Measurements from ENCODE around the gene CCDC172. TPM values are rescaled to one million over a fixed set of nuclear protein-coding genes. Genes with fewer than 3 reads are reported as not detected.

Gene CCDC172
- polyA plus RNA-seq, 3 donors = not detected

DNA sequence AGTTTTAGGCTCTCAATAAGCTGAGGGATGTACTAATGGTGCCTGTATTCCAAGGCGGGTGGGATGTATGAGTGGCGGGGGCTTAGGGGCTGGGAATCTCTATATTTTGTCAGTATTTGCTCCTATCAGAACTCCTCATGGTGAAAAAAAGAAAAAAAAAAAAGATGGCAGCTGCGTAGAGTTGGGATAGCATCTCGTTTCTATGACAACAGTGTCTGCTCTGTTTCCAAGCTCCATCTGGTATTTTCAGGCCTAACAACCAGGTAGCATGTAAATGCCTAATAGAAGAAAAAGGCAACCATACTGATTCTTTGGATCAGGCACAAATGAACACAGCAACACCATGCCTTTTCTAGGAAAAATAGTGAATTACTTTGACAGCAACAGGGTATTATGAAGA lies 11.7 kb upstream of the CCDC172 start:
- H3K4me3 Mint-ChIP-seq = no peak overlapping the region
- H3K27me3 Mint-ChIP-seq (ENCODE audit: low read depth in 3 of 3) = no peaks in the 10 kb centered on the region
- no peak for DNase-seq
- TF ChIP-seq, protein P1, sequence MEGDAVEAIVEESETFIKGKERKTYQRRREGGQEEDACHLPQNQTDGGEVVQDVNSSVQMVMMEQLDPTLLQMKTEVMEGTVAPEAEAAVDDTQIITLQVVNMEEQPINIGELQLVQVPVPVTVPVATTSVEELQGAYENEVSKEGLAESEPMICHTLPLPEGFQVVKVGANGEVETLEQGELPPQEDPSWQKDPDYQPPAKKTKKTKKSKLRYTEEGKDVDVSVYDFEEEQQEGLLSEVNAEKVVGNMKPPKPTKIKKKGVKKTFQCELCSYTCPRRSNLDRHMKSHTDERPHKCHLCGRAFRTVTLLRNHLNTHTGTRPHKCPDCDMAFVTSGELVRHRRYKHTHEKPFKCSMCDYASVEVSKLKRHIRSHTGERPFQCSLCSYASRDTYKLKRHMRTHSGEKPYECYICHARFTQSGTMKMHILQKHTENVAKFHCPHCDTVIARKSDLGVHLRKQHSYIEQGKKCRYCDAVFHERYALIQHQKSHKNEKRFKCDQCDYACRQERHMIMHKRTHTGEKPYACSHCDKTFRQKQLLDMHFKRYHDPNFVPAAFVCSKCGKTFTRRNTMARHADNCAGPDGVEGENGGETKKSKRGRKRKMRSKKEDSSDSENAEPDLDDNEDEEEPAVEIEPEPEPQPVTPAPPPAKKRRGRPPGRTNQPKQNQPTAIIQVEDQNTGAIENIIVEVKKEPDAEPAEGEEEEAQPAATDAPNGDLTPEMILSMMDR (IDR thresholded peaks at IDR 0.05) = no peak
- no peak overlapping the region for H3K27ac Mint-ChIP-seq
- H3K4me1 ChIP-seq (ENCODE audit: control insufficient read depth in 1 of 2, insufficient read depth in 2 of 2, low read length in 2 of 2) = no peaks in the 10 kb centered on the region
- H4K20me1 ChIP-seq (ENCODE audit: insufficient read depth, low read length) = no peaks in the 10 kb centered on the region
- no peak overlapping the region for H3K4me2 ChIP-seq (replicated peaks; ENCODE audit: extremely low read depth, low read length, poor library complexity, severe bottlenecking)
- H3K4me3 ChIP-seq (replicated peaks in 1 of 3; ENCODE audit: low read depth in 2 of 3, low read length in 3 of 3) = no peak overlapping the region
- peaks cover 0 to 5% (median 1%) of the 10 kb centered on the region in 7 donors for H3K9me3 Mint-ChIP-seq
- intact Hi-C loops (cut with micrococcal nuclease) = no loop called here
- no peaks in the 10 kb centered on the region for H3K36me3 ChIP-seq (replicated peaks in 1 of 2; ENCODE audit: control insufficient read depth in 1 of 2, insufficient read depth in 2 of 2, low read length in 2 of 2)
- peaks cover 2% of the 10 kb centered on the region for H3K4me1 Mint-ChIP-seq
- H3K27ac ChIP-seq (ENCODE audit: low read depth in 1 of 2, low read length in 2 of 2) = no peak overlapping the region
- no peak overlapping the region for H3K9ac ChIP-seq (ENCODE audit: insufficient read depth, low read length, poor library complexity, severe bottlenecking)
- H3K79me2 ChIP-seq (ENCODE audit: insufficient read depth, low read length) = no peaks in the 10 kb centered on the region
- H3K36me3 Mint-ChIP-seq = no peaks in the 10 kb centered on the region
- no peaks in the 10 kb centered on the region for H3K9me3 ChIP-seq (replicated peaks in 1 of 2; ENCODE audit: control insufficient read depth in 1 of 2, insufficient read depth in 1 of 2, low read length in 2 of 2)
- H2AFZ ChIP-seq (ENCODE audit: insufficient read depth, low read depth, low read length, poor library complexity, severe bottlenecking) = no peak overlapping the region
- no peaks in the 10 kb centered on the region for H3K27me3 ChIP-seq (ENCODE audit: control insufficient read depth in 2 of 2, insufficient read depth in 2 of 2, low read length in 2 of 2)
- WGBS (ENCODE audit: insufficient coverage) = no CpG with 5 or more reads among the region's 4 CpGs

DNA sequence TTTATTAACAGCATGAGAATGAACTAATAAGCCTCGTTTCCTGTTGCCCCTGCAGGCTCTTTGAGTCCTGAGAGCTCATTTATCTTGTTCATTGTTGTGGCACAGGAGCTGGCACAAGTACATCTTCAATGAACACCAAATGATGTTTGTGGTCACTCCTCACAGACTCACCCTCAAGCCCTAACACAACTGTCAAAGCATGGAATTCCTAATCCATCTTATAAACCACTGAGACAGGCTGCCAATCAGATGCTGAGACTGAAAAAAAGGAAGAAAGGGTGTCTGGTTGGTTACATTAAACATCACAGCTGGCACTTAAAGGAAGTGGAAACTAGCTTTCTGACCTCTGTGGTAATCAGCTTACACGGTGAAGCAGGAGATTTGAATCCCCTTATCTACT lies 7.7 kb upstream of the CCDC172 start:
- Histone ChIP-seq H3K27ac (ENCODE audit: low read depth in 1 of 2, low read length in 2 of 2) (no peak overlapping the region), H3K27me3 (ENCODE audit: control insufficient read depth in 2 of 2, insufficient read depth in 2 of 2, low read length in 2 of 2) (no peaks in the 10 kb centered on the region), H3K4me1 (ENCODE audit: control insufficient read depth in 1 of 2, insufficient read depth in 2 of 2, low read length in 2 of 2) (no peaks in the 10 kb centered on the region), H3K9me3 (replicated peaks in 1 of 2; ENCODE audit: control insufficient read depth in 1 of 2, insufficient read depth in 1 of 2, low read length in 2 of 2) (no peaks in the 10 kb centered on the region), H3K9ac (ENCODE audit: insufficient read depth, low read length, poor library complexity, severe bottlenecking) (no peak overlapping the region), H3K36me3 (replicated peaks in 1 of 2; ENCODE audit: control insufficient read depth in 1 of 2, insufficient read depth in 2 of 2, low read length in 2 of 2) (no peaks in the 10 kb centered on the region), H3K4me2 (replicated peaks; ENCODE audit: extremely low read depth, low read length, poor library complexity, severe bottlenecking) (no peak overlapping the region), H3K4me3 (replicated peaks in 1 of 3; ENCODE audit: low read depth in 2 of 3, low read length in 3 of 3) (no peak overlapping the region), H4K20me1 (ENCODE audit: insufficient read depth, low read length) (no peaks in the 10 kb centered on the region), H2AFZ (ENCODE audit: insufficient read depth, low read depth, low read length, poor library complexity, severe bottlenecking) (no peak overlapping the region), H3K79me2 (ENCODE audit: insufficient read depth, low read length) (no peaks in the 10 kb centered on the region)
- TF ChIP-seq, protein P1 (IDR thresholded peaks at IDR 0.05) = no peak
- DNase-seq = no peak
- Mint-ChIP-seq H3K9me3 (peaks cover 0 to 11% (median 1%) of the 10 kb centered on the region in 7 donors), H3K27ac (no peak overlapping the region), H3K36me3 (no peaks in the 10 kb centered on the region), H3K27me3 (ENCODE audit: low read depth in 3 of 3) (peaks cover 0 to 3% (median 3%) of the 10 kb centered on the region in 3 donors), H3K4me3 (no peak overlapping the region), H3K4me1 (peaks cover 2% of the 10 kb centered on the region)
- WGBS (ENCODE audit: insufficient coverage) = 29% methylated on average over 1 of the region's 2 CpGs
- intact Hi-C loops (cut with micrococcal nuclease) = no loop called here

Data from CD14-positive monocyte (primary cell).